Posterior vena cava (tissue), 2 donors: ENCODE data around the gene IDUA. TPM values are rescaled to one million over a fixed set of nuclear protein-coding genes. Genes with fewer than 3 reads are reported as not detected.

ENCODE experiments used
- DNase-seq: peaks from one replicate; pipeline ENCODE4 v3.0.0-alpha.2; 2020; ENCODE audit warnings: low spot score
- intact Hi-C, 2 donors: fragments of 100-400 bp; cut with DNase I; formaldehyde crosslinking; loops; one replicate each; pipeline versions ENCODE4 v1.14.1 to v1.14.2; 2022 to 2023
- total RNA-seq, 2 donors: library from RNA; stranded (reverse); fragmentation: NEBNext Ultra II Directional; extraction: Animal tissue kit (Norgen Biotek cat#: 25700); gene quantifications; one replicate each; pipeline ENCODE4 v1.2.1, GENCODE V29; 2021
- donor health status: DM: yes; HTN: yes; CAD: no.
- donor health status: DM: yes; HTN: yes; CAD: no.

The IDUA gene
- total RNA-seq, 2 donors from 2014 or later, result 19.0 to 29.0 TPM

DNA sequence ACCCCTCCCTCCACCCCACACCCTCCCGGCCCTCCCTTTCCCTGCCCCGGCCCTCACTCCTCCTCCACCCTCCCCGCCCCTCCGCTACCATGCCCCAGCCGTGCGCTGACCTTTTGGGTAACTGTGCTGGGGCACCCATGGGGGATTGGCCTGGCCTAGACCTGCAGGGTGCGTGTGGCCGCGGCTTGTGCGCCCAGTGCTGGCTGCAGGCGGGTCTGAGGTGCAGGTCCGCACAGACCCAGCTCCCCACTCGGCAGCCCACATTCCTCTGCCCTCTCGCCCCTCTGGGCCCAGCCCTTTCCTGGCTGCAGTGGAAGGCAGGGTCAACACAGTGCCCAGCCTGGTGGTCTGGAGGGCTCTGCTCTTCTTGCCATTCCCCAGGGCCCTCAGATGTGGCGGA lies 49.3 kb downstream of the IDUA start:
- intact Hi-C loops, result no loop called here
- no peak for DNase-seq

DNA sequence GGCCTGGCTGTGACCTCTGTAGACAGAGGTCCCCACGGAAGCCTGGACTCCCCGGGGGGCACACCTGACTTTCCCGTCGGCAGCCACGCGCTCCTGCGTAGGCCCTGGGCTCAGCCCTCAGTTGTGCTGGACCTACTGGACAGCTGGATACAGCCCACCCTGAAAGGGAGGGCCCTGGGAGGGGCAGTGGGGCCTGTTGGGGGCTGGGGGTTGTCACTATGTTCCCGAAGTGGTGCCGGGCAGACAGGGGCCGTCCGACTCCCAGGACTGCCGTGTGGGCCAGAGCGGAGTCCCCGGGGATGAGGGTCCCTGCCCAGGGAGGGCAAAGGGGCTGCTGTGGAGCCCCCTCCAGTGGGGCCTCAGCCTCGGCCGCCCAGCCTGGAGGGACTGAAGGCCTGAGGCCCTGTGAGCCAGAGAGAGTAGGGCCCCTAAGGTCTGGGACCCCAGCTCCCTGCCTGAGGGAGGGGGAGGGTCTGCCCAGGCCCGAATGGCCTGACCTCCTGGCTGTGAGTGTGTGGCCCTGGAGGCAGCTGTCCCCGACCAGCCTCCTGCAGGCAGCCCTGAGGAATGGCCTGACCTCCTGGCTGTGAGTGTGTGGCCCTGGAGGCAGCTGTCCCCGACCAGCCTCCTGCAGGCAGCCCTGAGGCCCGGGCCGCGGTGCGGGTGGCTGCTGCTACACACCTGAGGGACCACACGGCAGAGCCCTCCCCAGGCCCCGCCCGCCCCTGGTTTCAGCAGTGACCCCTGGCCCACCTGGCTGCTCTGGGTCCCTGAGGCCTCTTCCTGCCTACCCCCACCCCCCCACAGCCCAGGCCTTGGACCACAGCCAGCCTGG lies 50.3 kb downstream of the IDUA start:
- DNase-seq, result no peak
- intact Hi-C loops, result no loop called here

DNA sequence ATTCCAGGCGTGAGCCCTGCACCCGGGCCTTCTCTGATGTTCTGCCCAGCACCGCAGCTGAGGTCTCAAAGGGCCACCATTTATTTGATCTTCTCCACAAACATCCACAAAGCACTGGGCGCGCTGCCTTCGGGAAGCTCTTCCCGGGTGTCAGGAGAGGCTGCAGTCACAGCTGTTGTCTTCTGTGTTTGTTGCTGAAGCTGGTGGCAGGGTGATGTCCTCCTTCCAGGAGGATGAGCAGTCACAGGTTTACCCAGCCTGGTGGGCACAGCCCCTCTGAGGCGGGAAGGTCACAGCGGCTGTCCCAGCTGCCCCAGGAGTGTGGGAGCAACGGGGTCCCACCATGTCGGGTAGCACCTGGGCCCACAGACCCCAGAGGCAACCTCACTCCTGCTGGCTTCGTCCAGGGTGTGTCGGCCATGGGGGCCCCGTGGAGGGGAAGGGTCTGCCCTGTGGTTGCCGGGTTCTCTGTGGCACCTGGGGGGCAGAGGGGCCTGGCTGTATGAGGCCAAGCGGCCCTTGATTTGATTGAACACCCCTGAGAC lies 52.2 kb downstream of the IDUA start:
- intact Hi-C loops, result no loop called here
- no peak for DNase-seq

DNA sequence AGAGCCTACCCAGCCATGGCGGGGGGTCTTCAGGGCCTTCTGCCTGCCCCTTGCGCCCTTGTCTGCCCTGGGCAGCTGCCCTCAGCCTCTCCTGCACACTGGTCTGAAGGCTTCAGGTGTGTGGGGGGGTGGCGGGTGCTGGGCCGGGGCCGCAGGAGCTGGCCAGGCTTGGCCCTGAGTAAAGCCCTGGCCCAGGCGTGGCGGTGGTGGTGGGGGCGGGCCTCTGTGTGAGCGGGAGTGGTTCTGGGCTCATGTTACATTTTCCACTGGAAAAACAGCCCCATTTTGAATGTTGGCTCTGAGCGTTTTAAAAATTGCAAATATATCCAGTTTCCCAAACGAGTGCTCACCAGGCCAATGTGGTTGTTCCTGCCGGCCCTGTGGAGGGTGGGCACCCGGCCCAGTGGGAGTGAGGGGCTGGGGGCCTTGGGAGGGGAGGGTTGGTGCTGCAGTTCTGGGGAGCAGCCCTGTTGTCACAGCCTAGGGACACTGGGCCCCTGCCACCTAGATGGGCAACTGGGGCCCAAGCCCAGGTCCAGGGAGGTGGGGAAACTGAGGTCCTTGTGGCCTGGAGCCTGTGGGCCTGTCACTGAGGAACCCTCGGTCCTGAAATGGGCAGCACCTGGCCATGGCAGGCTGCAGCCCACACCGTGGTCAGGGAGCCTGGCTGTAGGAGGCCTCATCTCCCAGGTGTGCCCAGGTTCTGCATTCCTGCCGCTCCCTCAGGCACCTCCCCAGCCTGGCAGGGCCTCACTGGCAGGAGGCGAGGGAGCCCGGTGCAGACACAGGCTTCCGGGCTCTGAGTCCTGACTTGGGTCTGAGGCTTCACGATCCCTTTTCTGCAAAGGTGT lies 52.9 kb downstream of the IDUA start:
- intact Hi-C loops, result no loop called here
- DNase-seq, result no peak

DNA sequence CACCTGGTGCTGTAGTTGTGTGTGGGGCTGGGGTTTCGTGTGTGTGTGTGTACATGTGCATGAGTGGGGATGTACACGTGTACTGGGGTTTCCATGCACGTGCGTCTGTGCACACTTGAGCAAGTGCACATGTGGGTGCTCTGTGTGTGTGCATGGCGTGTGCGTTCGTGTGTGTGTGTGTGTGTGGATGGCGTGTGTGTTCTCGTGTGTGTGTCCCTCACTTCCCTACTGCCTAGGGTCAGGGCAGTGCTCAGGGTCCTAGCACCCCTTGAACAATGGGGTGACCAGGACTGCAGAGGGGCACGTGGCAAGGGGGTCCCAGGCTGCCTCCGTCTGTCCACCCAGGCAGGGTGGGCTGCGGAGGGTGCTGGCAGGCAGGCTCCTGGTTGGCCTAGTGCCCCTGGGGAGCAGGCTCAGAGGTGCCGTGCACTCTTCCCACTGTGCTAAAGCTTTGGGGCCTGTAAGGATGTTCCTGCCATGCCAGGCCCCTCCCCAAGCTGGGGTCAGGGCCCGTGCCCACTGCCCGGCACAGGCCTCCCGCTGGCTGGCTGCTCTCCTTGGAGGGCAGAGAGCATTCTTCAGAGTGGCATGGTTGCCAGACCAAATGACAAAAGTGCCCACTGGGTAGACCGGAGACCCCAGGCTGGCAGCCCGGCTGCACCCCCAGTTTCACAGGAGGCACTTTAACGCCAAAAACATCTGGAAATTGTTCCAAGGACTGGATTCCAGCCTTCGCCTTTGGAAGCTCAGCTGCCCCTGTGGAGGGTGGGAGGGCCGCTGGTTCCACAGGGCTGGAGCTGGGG lies 53.7 kb downstream of the IDUA start:
- intact Hi-C loops, result no loop called here
- no peak for DNase-seq

DNA sequence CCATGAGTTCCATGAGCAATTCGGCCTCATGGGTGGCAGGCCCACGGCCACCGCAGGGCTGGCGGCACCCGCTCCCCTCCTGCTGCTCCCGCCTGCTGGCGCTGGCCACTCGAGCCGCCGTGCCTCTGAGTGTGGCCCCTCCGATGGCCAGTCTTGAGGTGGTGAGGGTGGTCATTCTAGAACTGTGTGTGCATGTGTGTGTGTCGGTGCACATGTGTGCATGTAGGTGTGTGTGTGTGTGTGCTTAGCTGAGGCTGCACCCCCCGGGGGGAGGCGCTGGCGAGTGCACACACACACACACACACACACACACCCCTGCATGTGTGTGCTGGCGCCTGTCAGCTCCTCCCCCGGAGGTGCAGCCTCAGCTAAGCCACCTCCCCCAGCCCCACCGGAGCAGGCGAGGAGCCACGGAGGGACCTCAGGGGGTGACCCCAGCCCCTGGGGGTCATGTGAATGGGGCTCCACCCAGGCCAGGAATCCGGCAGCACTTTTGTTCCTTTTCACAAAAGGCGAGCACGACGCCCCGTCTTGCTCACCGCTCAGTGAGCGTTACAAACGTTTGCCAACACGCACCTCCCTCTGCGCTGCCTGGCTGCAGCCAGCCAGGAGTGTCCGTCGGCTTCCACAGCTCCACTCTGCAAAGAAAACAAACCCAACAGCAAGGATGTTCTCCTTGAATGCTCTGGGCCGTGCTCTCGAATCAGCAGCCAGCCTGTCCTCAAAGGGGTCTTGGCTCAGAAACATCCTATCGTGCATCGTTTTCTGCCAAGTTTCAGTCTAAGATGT lies 54.5 kb downstream of the IDUA start:
- intact Hi-C loops, result no loop called here
- no peak for DNase-seq

DNA sequence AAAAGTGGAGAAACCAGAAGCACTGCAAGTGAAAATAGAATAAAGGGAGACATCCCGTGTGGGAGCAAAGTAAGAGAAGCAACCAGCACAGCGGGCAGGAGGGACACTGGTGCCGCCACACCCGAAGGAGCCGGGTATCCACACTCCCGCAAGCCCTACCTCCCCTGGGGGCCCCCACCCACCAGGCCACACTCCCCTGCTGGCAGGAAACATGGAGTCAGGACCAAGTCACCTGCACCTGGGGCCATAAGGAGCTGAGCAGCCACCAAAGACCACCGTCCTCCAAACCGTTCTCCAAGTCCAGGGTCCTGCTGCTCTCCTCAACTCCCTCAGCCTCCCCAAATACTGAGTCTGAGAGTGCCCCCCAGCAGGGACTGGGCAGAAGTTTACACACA lies 55.1 kb downstream of the IDUA start:
- no peak for DNase-seq

DNA sequence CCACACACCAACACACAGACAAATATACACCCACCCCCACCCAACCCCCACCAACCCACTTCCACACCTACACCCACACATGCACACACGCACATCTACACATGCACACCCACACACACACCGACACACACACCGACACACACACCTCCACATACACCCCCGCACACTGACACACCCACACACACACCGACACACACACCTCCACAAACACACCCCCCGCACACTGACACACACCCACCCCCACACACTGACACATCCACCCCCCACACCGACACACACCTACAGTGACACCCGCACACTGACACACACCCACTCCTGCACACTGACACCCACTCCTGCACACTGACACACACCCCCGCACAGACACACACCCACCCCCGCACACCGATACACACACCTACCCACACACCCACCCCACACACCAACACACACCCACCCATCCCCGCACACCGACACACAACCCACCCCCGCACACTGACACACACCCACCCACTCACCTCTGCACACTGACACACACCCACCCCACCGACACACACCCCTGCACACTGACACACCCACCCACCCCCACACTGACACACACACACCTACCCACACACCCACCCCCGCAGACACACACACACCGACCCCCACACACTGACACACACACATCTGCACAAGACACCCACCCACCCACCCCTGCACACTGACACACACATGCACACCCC lies 55.7 kb downstream of the IDUA start:
- intact Hi-C loops, result no loop called here
- DNase-seq, result no peak

More for the DNA sequence above, 55.1 kb downstream of the IDUA start:
- intact Hi-C loops, result no loop called here

DNA sequence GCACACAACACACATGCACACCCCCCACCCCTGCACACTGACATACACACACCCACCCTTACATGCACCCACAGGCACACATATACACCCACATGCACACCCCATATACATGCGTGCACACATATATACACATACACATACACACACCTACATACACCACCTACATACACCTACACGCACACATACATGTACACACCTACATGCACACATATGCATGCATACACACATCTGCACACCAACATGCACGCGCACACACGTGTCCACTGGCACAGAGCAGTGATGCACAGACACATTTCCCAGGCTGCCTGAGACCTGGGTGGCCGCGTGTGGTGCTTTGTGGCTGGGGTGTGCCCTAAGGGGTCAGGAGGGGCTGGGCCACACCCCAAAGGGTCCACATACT lies 56.3 kb downstream of the IDUA start:
- intact Hi-C loops, result no loop called here
- no peak for DNase-seq

DNA sequence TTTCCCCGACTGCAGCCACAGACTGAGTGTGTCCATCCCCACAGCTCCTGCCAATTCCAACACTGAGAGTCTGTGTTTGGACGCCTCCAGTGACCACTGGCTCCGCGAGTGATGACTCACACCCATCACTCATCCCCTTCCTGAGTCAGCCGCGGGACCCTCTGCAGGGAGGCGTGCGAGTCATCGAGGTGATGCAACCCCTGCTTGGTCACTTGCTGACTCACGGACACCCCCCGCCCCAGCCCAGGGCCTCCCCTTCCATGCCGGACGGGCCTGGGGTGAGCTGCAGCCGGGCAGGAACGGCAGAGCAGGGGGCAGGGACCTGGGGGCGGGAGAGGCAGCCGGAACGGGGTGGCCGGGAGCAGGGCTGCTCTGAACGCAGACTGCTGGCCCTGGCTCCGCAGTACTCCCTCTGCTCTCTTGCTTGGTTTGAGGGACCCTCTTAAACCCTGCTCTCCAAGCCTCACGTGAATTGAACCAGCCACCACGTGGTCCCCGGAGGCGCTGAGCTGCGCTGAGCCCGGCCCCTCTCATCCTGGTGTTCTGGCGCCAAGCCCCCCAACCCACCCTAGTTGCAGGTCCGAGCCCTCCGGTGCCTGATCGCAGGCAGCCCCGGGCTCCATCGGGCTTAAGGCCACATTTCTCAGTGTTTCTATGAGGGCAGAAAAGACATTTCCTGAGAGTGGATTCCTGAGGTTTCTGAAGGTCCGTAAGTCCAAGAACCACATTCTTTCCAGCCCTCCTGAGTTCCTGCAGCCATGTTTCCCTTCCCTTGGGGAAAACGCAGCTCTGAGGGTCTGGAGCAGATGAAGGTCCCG lies 57.0 kb downstream of the IDUA start:
- DNase-seq, result peak; percentile 98
- intact Hi-C loops, result no loop called here

DNA sequence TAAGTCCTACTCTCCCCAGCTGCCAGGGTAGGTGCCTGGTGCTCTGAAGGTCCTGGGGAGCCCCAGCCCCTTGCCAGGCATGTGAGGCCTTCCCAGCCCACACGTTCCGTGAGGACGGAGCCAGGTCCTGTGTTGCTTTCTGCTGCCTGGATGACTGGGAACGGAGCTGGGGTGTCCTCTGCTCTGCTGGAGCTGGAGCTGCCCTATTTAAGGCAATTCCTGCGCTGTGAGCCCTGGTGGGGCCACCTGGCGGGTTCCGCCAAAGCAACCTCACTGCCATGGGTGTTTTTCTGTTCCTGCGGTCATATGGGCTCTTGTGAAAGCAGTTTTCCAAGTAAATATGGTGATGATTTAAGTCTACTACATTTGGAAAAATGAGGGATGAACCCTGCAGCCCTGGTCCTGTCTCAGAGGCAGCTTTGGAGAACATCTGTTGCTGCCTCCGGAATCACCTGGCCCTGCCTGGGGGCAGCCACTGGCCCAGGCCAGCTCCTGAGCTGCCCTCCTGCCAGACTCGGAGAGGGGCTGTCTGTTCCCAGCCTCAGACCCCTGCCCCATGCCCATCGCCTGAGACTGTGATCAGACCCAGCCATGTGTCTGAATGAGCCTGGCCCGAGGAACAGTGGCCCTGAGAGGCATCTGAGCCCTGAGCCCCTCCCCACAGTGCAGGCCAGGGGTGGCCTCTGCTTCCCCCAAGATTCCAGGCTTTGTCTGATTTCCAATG lies 57.8 kb downstream of the IDUA start:
- intact Hi-C loops, result no loop called here
- peak; percentile 74 for DNase-seq

DNA sequence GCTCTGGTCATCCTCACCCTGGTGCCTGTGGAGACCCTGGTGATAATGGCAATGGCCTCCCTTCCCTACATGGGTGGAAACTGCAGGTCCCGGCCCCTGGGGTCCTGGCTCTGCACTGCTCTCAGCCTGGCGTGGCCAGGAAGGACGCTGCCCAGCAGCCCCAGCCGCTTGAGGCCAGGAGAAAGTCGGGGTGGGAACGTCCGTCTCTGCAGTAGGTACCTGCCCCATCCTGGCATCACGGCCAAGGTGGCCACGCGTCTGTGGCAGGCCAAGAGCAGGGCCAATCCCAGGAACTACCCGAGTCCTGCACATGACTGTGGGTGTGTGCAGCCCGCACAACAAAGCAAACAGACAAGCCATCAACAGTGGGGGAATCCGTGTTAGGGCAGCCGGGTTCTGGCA lies 58.4 kb downstream of the IDUA start:
- intact Hi-C loops, result no loop called here
- peak; percentile 75 for DNase-seq

DNA sequence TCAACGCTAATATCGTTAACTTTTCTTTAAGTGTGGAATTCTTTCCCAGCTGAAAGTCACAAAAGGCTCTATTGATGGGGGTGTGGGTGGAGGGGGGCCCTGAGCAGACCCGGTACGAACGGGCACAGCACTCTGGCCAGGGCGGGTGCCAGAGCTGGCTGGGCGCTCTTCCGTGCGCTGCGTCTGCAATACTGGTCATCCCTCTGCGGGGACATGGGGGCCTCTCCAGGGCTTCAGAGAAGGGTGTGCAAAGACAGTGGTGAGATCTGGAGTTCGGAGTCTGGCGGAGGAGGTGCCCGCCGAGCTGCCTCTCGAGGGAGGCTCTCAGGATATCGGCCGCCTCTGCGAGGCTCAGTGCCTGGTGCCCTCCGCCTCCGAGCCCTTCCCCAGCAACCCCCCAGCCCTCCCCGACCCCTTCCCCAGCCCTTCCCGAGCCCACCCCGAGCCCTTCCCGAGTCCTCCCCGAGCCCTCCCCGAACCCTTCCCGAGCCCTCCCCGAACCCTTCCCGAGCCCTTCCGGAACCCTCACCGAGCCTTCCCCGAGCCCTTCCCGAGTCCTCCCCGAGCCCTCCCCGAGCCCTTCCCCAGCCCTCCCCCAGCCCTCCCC lies 58.9 kb downstream of the IDUA start:
- intact Hi-C loops, result no loop called here
- DNase-seq, result peak; percentile 63

DNA sequence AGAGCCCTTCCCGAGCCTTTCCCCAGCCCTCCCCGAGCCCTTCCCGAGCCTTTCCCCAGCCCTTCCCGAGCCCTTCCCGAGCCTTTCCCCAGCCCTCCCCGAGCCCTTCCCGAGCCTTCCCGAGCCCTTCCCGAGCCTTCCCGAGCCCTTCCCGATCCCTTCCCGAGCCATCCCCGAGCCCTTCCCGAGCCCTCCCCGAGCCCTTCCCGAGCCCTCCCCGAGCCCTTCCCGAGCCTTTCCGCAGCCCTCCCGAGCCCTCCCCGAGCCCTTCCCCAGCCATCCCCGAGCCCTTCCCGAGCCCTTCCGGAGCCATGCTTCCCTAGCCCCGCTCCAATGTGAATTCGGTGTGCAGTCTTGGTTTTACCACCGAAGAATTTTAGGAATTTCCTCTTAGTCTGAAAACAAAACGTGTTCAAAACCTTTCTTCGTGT lies 59.8 kb downstream of the IDUA start:
- intact Hi-C loops, result loop anchor here in 1 of 2 donors (1.0 kb wide), 1 partner anchor 74 kb away; no protein-coding TSS in a partner anchor
- peak; percentile 89 for DNase-seq

DNA sequence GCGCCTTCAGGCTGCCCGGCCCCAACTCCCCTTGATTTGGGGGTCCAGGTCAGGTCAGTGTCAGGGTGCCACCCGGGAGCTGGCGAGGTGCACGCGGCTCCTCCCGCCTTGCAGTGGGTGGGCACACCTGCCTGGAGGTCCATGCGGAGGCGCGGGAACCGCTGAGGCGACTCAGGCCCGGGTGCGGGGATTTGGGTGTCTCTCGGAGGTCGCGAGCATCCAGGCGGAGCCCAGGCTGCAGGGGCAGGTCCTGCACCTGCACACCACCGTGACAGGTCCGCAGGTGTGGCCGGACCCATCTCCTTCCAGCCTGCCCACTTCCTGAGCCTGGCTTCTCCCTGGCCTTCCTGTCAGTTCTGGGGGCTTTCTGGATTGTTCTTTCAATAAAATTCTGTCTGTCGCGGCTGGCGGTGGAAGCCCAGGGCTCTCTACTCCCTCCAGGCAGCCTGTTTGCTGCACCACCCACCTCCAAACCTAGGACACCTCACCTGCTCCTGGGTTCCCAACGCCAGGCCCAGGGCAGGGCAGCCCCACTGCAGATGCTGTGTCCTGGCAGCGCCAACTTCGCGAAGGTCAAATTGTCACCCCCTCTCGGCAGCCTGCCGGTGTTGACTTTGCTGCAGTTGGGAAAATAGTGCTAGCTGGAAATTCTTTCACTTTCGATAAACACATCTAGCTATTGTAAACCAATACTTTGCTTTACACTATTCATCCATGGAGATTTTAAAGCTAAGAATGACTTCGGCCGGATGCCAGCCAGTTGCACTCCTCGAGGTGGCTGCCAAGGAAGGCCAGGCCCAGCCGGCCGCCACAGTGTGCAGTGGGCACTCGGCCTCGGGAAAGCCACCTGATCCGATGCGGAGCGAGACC lies 60.5 kb downstream of the IDUA start:
- peak; percentile 79 for DNase-seq
- intact Hi-C loops, result loop anchor here in 1 of 2 donors (1.0 kb wide), 1 partner anchor 75 kb away; no protein-coding TSS in a partner anchor
